ENCODE data around the gene SORCS2. TPM values are rescaled to one million over a fixed set of nuclear protein-coding genes. Genes with fewer than 3 reads are reported as not detected.

The SORCS2 gene
- total RNA-seq, 1 donor from 2014 or later, result 7.1 TPM

DNA sequence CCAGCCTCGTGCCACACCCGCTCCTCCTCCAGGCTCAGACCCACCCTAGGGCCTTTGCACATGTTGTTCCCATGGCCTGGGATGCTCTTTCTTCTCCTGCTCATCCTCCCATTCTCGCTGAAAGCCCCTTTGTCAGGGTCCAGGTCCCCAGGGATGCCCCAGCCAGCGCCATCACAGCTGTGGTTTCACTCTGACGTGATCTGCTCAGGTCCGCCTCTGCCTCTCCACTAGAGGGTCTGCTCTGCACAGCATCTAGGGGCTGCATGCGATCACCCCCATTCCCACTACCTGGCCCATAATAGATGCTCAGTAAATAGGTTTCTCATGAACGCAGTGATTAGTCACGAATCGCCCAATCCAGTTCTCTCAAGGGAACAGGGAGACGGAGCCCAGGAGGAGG is 524.8 kb downstream of the SORCS2 start:
- H3K9me3 Mint-ChIP-seq, result no peaks in the 10 kb centered on the region
- DNase-seq (ENCODE audit: low spot score in 2 of 2, unreplicated experiment in 2 of 2), result no peak
- peaks cover 49% of the 10 kb centered on the region for H3K27me3 Mint-ChIP-seq (ENCODE audit: low read depth)
- H3K4me3 Mint-ChIP-seq, result no peak overlapping the region
- TF ChIP-seq, protein P1, sequence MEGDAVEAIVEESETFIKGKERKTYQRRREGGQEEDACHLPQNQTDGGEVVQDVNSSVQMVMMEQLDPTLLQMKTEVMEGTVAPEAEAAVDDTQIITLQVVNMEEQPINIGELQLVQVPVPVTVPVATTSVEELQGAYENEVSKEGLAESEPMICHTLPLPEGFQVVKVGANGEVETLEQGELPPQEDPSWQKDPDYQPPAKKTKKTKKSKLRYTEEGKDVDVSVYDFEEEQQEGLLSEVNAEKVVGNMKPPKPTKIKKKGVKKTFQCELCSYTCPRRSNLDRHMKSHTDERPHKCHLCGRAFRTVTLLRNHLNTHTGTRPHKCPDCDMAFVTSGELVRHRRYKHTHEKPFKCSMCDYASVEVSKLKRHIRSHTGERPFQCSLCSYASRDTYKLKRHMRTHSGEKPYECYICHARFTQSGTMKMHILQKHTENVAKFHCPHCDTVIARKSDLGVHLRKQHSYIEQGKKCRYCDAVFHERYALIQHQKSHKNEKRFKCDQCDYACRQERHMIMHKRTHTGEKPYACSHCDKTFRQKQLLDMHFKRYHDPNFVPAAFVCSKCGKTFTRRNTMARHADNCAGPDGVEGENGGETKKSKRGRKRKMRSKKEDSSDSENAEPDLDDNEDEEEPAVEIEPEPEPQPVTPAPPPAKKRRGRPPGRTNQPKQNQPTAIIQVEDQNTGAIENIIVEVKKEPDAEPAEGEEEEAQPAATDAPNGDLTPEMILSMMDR (IDR thresholded peaks at IDR 0.05; ENCODE audit: unreplicated experiment), result no peak
- no peak overlapping the region for H3K27ac Mint-ChIP-seq
- no peaks in the 10 kb centered on the region for H3K36me3 Mint-ChIP-seq
- no peaks in the 10 kb centered on the region for H3K4me1 Mint-ChIP-seq

DNA sequence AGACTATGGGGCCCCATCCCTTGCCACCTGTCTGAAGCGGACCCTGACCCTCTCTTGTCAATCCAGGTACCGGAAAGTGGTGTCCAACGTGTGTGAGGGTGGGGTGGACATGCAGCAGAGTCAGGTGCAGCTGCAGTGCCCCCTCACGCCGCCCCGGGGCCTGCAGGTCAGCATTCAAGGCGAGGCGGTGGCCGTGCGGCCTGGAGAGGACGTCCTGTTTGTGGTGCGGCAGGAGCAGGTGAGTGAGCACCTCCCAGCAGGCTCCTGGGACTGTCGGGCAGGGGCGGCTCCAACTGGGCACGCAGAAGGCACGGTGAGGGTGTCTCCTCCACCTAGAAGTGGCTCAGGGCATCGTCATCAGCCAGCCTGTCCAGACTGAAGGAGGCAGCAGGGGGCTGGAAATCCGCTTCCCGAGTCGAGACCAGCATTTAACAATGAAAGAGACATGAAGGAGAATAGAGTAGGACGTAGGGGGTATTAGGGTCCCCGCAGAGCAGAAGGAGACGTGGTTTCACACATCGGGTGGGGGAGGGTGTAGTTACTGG is 525.7 kb downstream of the SORCS2 start:
- Mint-ChIP-seq H3K4me3 (no peak overlapping the region), H3K27me3 (ENCODE audit: low read depth) (peaks cover 51% of the 10 kb centered on the region), H3K4me1 (no peaks in the 10 kb centered on the region), H3K9me3 (no peaks in the 10 kb centered on the region), H3K36me3 (no peaks in the 10 kb centered on the region), H3K27ac (no peak overlapping the region)
- TF ChIP-seq, protein P1 (IDR thresholded peaks at IDR 0.05; ENCODE audit: unreplicated experiment), result no peak
- DNase-seq (ENCODE audit: low spot score in 2 of 2, unreplicated experiment in 2 of 2), result no peak

DNA sequence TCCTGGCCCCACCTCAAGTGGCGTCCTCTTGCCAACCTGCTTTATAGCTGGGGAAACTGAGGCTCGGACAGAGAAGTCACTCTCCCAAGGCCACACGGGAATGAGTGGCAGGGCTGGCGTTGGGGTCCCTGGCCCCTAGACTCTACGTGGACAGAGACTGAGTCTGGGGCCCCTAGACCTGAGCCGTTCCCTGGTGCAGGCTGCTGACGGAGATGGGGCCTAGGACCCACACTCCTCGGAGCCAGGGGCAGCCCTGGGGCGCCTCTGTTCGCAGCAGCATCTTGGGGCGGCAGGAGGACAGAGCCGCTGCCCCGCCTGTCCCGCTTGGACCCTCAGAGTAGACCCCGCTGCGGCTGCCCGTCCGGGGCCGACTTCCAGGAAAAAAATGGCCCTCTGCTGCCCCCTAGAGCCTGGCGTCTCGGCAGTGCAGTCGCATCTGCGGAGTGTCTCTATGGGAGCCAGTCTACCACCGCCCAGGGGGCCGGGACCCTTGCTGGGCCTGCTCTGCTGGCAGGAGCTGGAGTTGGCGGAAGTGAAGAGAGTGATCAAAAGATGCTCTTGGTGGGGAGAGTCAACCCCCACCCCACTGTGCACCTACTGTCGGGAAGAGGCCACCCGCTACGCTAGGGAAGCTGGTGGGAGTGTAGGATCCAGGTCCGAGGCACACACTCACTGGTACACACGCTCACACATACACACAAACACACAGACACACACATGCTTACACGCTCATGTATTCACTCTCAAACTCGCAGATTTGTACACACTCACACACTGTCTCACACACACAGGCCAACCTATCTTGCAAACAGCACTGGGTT is 527.2 kb downstream of the SORCS2 start:
- no peak overlapping the region for H3K4me3 Mint-ChIP-seq

DNA sequence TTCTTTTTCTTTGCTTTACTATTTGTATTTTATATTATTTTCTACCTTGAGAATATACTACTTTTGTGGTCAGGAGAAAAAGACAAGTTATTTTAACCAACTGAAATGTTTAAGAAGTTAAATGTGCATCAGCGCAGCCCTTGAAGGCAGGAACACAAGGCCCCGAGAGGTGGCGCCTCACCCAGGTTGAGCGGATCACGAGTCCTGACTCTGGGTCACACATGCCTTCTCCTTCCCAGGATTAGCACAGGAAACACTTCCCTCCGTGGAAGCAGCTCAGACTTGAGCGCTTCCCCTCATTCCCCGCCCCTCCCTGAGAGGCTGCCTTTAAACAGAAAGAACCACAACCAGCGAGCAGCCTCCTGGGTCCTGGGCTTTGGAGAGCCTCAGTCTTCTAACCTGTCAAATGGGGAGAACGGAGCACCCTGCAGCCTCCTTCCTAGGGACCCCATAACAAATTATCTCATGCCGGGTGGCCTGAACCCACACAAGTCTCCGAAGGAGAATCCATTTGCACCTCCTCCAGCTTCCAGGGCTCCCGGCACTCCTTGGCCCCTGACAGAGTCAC is 529.7 kb downstream of the SORCS2 start:
- TF ChIP-seq, protein P1 (IDR thresholded peaks at IDR 0.05; ENCODE audit: unreplicated experiment), result peak; percentile 17
- Mint-ChIP-seq H3K27me3 (ENCODE audit: low read depth) (peaks cover 43% of the 10 kb centered on the region), H3K27ac (no peak overlapping the region), H3K4me3 (no peak overlapping the region), H3K4me1 (no peaks in the 10 kb centered on the region), H3K9me3 (peaks cover 6% of the 10 kb centered on the region), H3K36me3 (no peaks in the 10 kb centered on the region)
- DNase-seq (ENCODE audit: low spot score in 2 of 2, unreplicated experiment in 2 of 2), result no peak

More for the DNA sequence above, 527.2 kb downstream of the SORCS2 start:
- Mint-ChIP-seq H3K4me1 (no peaks in the 10 kb centered on the region), H3K27me3 (ENCODE audit: low read depth) (peaks cover 51% of the 10 kb centered on the region), H3K27ac (no peak overlapping the region), H3K36me3 (no peaks in the 10 kb centered on the region), H3K9me3 (peaks cover 6% of the 10 kb centered on the region)
- TF ChIP-seq, protein P1 (IDR thresholded peaks at IDR 0.05; ENCODE audit: unreplicated experiment), result peak; percentile 95
- peak; percentile 73 to 92 for DNase-seq (ENCODE audit: low spot score in 2 of 2, unreplicated experiment in 2 of 2)

DNA sequence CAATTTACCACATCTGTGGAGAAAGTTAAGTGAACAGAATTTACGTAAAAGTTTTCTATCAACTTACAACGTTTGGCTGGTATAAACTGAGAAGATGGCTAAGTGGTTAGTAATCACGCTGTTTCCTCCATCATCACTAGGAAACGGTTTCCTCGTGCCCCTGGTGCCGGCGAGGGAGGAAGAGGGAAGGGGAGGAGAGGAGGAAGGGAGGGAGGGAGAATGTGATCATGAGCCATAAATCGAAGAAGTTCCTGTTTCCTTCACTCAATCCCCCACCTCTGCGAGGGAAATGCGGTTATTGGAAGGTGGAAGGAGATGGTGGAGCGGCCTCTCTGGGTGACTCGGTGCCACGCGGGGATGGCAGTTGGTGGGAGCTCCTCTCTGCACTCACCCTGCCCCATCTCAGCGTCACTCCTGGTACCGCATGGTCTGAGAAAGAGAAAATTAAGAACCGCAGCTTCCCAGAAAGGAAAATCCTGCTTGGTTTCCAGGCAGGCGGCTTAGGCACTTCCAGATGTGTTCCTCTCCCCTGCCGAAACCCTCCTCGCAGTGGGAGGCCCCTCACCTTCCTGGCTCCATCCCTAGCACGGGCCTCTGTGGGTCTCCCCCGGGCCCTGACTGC is 530.5 kb downstream of the SORCS2 start:
- Mint-ChIP-seq H3K27ac (no peak overlapping the region), H3K4me1 (no peaks in the 10 kb centered on the region), H3K9me3 (peaks cover 6% of the 10 kb centered on the region), H3K4me3 (no peak overlapping the region), H3K27me3 (ENCODE audit: low read depth) (peaks cover 35% of the 10 kb centered on the region), H3K36me3 (no peaks in the 10 kb centered on the region)
- no peak for DNase-seq (ENCODE audit: low spot score in 2 of 2, unreplicated experiment in 2 of 2)
- TF ChIP-seq, protein P1 (IDR thresholded peaks at IDR 0.05; ENCODE audit: unreplicated experiment), result no peak

Measured in mesothelial cell of epicardium (in vitro differentiated cells).